NCI-H82 (cell line): ENCODE measurements around the gene TRIP11.

Experiments used
- DNase-seq: peaks from one replicate; lab custom pipeline; 2025; lab: John Stamatoyannopoulos, UW

TRIP11 gene

GRCh38 chr14:91918186-91918883, 121.5 kb downstream of the TRIP11 start:
- DNase-seq, result no peak
